ENCODE results near the gene MTHFD1.

Gene MTHFD1

DNA sequence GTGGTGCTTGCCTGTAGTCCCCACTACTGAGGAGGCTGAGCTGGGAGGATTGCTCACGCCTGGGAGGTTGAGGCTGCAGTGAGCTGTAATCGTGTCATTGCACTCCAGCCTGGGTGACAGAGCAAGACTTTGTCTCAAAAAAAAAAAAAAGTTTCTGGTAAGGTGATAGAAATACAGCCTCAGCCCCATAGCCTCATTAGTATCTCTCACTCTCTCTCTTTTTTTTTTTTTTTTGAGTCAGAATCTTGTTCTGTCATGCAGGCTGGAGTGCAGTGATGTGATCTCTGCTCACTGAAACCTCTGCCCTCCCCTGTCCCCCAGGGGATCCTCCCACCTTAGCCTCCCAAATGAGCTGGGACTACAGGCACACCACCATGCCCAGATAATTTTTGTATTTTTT, 19.2 kb downstream of the MTHFD1 start:
- no peak for DNase-seq (ENCODE audit: low spot score)

DNA sequence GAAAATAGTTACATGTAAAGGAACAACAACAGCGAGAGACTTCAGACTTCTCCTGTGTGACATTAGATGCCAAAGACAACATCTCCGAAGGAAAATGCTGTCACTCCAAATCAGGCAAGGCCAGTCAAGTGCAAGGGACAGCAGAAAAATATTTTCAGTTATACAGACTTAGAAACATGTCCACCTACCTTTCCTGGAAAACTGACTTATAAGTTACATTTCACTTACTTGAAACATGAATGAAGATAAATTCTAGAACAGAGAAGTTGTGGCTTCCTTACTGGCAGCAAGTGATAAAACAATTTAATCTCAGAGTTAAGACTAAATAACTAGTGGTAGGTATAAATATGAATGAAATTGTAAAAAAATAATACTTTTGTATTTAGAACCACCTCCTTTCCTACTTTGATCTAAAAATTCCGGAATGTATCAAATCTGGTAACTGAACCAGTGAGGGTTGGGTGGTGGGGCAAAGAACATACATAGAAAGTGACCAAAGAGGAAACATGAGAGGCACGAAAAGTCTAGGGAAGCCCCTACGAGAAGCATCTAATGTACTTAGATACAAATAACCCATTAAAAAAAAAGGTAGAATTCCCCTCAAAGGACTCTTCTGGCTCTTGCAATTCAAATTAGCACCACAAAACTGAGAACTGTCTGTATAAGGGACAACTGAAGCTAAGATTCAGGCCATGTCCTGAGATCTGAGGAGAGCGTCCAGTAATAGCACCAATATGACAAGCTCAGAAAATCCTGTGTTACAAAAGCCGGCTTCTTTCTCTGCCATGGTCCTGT, 21.2 kb downstream of the MTHFD1 start:
- no peak for DNase-seq (ENCODE audit: low spot score)

DNA sequence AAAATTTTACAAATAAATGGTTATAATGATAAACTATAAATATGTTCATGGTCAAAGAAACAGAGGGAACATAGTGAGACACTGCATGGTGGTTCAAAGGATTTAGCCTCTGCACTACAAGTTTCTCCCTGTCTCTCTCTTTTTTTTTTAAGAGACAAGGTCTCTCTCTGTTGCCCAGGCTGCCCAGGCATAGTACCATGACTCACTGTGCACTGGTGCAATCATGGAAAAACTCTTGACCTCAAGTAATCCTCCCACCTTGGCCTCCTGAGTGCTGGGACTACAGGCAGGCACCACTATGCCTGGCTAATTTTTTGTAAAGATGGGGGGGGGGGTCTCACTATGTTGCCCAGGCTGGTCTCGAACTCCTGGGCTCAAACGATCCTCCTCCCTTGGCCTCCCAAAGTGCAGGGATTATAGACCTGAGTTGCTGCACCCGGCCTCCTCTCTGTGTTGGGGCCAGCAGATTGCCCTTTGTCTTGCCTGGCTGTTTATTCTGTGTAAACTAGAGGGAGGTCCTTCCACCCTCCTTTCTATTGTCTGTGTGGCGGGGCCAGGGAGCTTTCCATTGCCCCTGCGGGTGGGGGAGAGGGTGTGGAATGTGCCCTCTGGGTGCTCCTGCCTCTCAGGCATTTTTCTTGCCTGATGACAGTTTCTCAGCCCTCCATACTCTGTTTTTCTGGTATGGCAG, 22.1 kb downstream of the MTHFD1 start:
- no peak for DNase-seq (ENCODE audit: low spot score)

DNA sequence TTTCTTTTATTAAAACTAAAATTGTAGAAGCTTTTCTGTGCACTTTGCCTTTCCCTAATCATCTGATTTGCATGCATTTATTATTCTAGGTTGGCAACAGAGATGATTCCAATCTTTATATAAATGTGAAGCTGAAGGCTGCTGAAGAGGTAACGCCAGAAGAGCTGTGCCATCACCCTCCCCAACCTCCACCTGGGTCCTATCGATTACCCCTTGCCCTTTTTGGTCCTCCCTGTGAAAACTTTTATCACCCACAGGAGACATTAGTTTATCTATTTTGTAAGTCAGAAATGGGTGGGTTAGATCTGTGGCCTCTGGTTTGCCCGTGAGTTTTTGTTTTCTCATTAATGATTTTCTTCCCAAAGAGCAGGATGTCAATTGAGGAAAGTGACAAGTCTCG, 22.8 kb downstream of the MTHFD1 start:
- DNase-seq (ENCODE audit: low spot score), result no peak

DNA sequence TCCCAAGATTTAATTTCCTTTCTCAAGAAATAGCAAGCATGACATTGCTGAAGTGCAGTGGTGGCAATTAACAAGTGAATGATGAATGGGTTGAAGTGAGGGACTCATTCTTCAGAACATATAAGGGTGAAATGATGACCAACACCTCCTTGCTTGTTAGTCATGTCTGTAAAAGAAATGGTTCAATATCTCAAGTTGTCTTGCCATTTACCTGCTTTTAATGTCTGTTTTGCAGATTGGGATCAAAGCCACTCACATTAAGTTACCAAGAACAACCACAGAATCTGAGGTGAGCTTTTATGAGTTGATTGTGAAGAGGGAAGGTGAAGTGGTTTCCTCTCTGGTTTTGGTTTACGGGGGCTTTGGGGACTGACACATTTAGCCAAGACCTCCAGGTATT, 24.1 kb downstream of the MTHFD1 start:
- DNase-seq (ENCODE audit: low spot score), result no peak

DNA sequence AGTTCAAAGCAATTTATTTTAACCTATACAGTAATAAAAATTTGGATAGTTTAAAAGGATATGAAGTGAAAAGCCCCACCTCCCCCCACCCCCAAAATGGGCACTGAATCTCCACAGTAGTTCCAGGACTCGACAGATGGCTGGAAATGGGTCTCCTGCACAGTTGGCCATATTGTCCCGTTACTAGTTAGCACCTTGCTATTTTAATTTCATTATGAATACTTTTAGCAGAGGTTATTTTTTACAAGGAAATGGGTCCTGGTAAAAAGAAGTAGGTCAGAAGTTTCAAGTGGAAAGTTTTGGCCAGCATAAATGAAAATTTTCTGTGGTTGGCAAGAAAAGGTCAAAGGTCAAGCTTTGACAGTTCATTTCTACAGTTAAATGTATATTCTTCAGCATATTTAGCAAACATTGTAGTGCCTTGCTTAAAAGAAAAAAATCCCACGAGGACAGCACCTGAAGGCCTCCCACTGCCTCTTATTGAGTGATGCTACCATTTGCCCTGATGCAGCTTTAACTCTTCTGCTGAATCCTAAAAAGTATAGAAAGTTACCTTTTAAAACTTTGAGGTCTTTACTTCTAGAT, 28.3 kb downstream of the MTHFD1 start:
- DNase-seq (ENCODE audit: low spot score), result no peak

DNA sequence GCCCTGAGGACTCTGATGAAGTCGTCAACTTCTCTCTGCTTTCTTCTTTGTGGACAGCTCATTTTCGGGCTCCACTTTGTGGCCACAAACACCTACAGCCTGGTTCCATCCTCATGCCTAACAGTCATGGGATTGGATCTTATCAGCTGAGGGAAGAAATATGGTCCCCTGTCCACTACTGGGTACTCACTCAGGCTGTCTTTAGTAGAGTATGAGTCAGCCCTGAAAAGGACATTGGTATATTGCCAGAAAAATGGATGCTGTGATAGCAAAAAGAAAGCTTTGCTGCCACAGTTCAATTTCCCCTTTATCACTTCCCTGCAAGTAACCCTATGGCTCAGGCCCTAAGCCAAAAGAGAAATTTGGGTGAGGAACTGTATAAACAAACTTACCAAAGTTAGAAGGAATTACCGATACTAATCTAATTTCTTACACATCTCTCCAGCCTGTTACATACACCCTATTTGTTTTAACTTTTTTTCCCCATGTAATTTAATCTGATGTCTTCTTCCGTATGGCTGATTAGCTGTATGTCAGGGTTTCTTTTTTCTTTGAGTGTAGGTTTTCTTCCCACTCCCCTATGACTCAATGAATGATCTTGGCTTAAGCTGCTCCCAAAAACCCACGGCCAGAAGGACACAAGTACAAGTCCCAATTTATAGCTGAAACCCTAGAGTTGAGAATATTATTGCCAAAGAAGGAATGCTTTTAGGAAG, 29.1 kb downstream of the MTHFD1 start:
- DNase-seq (ENCODE audit: low spot score), result peak; percentile 50

DNA sequence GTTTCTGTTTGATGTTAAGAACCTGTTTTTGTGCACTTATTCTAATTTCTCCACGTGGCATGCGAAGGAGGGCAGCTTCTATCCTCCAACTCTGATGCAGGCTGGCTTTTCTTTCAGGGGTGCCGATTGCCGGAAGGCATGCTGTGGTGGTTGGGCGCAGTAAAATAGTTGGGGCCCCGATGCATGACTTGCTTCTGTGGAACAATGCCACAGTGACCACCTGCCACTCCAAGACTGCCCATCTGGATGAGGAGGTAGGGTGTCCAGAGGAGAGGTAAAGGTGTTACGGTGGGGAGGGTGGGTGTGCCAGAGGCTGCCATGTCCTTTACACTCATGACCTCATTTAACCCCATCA, 29.6 kb downstream of the MTHFD1 start:
- no peak for DNase-seq (ENCODE audit: low spot score)

DNA sequence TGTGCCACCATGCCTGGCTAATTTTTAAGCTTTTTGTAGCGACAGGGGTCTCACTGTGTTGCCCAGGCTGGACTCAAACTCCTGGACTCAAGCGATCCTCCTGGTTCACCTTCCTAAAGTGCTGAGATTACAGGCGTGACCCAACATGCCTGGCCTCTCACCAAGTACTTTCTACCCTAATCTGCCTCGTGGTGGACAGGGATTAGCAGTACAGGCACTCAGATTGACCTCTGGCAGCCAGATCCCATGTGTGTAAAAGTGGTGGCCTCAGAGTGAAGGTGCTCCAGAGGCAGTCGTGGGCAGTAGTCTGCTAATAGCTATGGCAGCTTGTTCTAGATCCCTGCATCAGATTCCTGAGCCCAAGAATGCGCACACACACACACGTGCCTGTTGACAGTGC, 30.9 kb downstream of the MTHFD1 start:
- no peak for DNase-seq (ENCODE audit: low spot score)

DNA sequence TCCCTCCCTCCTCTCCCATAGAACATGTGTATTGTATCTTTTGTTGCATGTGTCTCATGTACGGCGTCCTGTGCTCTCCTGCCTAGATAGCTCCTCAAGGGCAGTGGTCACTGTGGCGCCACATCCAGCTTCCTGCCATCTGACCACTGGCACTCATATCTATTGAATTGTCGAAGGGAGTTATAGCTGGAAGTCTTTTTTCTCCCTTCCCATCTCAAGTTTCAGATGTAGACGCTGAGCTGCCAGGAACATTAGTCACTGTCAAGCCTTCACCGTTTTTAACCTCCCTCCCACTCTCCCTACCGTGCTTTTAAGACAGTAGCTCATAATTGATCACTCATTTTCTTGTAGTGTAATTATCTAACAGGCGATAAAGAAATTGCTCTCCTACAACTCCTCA, 33.0 kb downstream of the MTHFD1 start:
- DNase-seq (ENCODE audit: low spot score), result no peak

DNA sequence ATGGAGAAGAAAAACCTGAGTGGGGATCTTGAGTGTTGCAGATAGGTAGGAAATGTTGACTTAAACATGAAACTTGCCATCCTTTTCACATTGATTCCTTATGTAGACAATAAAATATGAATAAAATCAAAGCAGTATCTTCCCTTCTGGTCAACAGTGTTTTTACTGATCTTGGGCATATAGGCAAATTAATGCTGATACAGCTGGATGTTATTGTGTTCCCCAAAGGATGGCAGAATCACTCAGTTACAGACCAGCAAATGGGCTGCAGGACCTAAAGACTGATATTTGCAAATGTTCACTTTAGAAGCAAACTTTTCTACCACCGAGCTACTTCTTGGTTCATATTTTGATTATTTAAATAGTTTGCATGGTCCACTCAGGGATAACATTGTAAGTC, 33.9 kb downstream of the MTHFD1 start:
- no peak for DNase-seq (ENCODE audit: low spot score)

DNA sequence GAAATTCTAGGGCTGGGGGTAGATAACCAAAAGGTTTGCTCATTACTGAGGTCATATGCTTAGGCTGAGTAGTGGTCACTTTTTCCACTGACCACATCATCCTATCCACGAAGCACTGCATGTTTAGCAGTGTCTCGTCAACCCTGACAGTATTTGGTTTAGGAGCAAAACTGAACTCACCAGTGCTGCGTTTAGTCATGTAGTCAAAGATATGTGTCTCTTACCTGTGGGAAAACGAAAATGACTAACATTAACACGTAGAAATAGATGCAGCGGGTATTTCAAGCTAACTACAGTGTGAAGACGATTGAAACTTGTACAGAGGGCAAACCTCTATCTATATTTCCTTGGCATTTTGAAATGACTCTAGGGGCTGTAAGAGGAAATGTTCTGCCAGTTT, 34.6 kb downstream of the MTHFD1 start:
- DNase-seq (ENCODE audit: low spot score), result no peak

DNA sequence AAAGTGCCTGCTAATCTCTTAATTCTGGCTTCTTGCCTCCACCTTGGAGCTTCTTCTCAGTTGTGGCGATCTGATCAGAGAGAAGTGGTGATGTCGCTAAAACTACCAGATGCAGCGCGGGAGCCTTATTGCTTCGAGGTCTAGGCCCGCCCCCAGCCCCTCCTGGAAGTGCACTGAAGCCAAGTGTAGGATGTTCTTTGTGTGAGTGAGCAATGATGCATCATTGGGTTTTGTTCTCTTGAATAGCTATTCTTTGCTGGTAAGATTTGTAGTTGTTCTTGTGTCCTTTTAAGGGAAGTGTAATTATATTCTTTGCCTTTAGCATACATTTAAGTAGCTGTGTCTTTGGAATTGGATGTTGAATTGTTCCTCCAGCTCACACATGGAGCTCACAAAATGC, 35.8 kb downstream of the MTHFD1 start:
- DNase-seq (ENCODE audit: low spot score), result no peak

DNA sequence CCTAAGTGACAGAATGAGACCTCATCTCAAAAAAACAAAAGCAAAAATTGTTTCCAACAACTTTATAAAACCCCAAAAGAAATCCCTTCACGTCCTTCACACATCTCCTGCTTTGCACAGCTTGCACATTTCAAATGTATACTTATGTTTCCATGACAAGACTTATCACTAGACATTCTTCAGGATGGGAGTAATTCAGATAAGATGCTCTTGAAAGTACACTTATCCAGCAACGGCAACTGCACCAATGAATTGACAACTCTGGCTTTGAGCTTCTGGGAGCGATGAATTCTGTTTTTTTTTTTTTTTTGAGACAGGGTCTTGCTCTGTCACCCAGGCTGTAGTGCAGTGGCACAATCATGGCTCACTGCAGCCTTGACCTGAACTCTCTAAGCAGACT, 46.4 kb downstream of the MTHFD1 start:
- DNase-seq (ENCODE audit: low spot score), result no peak

DNA sequence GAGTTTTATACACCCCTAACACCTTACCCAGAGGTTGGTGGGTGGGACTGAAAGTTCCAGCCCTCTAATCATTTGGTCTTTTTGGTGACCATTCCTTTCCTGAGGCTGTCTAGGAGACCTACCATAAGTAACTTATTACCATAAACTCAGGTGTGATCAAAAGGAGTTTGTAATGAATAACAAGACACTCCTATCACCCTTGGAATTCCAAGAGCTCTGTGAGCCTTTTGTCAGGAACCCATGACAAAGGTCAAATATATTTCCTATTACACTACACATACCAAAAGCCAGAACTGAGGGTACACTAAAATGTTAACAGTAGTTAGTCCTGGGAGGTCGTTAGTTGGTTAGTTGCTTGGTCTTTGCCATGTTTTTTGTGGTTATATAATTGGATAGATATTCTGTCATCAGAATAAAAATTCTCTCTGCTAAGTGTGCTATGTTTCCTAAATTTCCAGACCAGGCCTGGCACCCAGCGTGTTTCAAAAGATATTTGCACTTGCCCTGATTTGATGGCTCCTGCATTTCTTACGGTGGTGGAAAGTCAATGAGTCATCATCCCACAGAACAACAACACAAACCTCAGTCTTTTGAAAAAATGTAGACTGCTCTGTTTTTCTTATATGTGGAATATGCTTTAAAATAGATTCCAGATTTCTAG, 50.2 kb downstream of the MTHFD1 start:
- DNase-seq (ENCODE audit: low spot score), result no peak

DNA sequence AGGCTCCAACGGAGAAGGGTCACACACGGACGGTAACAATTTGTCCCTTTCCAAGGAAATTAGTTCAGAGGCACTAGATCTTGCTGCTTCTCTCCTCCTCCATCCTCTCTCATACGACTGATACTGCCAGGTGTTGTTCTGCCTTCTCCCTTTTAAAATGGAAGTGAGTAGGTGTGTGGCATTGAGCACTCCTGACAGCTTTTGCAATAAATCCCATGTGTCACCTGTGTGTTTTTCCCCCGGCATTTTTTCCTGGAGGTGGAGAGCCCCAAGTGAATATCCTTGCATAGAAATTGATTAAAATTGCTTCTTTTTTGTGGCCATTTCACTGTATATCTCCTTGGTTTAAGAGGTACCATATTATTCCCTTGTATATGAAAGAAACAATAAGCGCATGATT, 51.0 kb downstream of the MTHFD1 start:
- DNase-seq (ENCODE audit: low spot score), result no peak

DNA sequence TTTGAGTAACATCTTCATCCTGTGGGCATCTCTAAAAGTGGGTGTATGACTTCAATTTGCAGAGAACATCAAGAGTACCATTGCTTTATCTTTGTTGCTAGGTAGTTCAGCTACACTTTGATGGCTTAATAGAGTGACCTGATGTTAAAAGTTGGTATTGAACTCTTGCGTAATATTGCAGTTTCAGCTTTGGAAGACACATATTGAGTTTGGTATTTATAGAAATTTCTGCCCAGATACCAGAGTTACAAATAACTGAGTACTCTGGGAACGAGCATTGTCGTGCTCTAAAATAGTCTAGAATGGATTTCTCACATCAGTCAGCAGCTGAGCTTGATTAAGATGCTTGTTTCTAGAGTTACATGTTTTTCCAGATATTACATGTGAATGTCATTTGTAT, 52.3 kb downstream of the MTHFD1 start:
- no peak for DNase-seq (ENCODE audit: low spot score)

DNA sequence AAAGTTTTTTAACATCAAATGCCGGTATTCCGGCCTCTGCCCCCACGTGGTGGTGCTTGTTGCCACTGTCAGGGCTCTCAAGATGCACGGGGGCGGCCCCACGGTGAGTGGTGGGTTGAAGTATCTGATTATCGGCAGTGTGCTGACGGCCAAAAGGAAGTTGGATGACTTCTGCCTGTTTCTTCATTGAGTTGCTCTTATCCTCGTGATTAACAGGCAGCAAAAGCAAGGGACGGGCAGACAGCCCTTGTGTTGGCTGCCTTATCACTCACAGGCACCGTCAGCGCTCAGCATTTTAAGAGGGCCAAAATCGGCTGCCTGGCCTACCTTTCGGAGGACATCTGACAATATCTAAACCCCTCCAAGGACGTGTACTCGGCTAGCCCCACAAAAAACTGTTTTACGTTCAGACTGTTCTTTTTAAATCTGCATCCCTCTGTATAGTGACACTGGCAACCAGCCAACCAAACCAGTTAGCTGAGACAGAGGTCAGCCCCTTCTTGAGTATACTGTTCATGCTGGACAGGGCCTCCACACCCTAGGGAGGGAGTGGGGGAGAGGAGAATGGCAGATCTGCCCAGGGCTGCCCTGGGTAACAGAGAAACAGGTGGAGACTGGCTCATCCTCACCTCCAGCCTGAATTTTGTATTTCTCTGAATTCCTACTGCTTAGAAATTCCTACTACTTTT, 54.3 kb downstream of the MTHFD1 start:
- DNase-seq (ENCODE audit: low spot score), result peak; percentile 30

DNA sequence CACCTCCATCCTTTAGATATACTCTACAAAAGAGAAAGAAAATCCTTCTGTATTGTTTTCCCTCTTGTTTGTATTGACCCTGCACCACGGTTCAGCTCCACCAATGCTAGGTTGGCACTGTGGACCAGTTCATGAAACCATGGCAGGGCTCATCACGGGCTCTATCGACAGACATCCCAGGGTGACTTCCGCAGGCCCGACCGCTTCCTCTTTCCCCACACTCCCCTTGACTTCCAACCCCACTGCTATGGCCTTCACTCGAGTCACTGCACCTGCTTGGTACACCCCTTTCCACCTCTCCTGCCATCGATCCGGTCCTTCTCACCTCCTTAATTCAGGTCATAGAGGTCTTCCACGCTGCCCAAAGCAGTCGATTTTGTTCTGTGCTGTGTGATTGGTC, 56.0 kb downstream of the MTHFD1 start:
- no peak for DNase-seq (ENCODE audit: low spot score)

DNA sequence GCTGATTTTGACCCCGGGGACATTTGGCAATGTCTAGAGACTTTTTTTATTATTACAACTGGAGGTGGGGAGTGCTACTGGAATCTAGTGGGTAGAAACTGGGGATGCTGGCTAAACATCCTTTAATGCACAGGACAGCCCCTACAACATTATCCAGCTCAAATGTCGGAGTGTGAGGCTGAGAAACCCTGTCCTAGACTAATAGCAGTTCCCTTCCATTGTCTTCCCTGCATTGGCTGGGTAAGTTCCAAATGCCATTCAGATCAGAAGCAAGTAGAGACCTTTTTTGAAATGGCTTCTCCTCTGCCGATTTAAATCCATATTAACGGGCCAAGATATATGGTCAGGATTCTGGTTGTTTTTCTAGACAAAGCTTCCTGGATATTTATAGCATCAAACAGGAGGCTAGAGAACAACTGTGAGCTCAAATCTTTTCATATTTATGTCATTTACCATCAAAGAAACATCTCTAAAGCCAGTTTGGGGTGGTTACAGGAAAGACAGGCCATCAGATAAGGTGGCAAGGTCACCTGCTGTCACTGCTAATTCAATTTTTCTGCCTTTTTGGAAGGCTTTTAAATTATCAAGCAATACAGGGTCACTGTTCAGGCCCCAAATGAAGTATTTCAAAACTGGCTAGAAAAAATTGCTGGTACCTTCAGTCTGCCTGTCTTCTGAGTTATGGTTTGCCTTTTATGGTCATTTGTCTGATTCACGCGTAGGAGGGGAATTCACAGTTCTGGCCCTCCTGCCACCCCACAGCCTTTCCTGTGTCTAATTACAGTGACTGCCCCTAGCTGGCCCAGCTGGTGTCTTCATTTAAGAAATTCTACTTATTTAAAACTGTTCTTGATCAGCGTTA, 57.1 kb downstream of the MTHFD1 start:
- DNase-seq (ENCODE audit: low spot score), result no peak

Measured in hematopoietic multipotent progenitor cell treated with erythropoietin and hydrocortisone succinate and interleukin-3 and kit ligand, for 15 days (in vitro differentiated cells).